HEK293T (cell line): ENCODE measurements around the gene RAB3A.

ENCODE experiments used
- CTCF ChIA-PET: fragments of 350-600 bp; formaldehyde crosslinking; extraction: SDS; loops from one replicate; lab custom pipeline; 2021; ENCODE audit warnings: antibody characterized with exemption, inconsistent platforms; lab: Yijun Ruan, JAX
- POLR2A ChIA-PET: fragments of 350-600 bp; formaldehyde crosslinking; extraction: SDS; loops from one replicate; lab custom pipeline; 2020; ENCODE audit warnings: antibody characterized with exemption, inconsistent platforms; lab: Yijun Ruan, JAX
- DNase-seq: peaks from one replicate; pipeline ENCODE4 v3.0.0; 2012; ENCODE audit warnings: mixed read lengths; ENCODE audit errors: extremely low spot score
- ARNT ChIP-seq: fragments of 450-650 bp; IDR thresholded peaks from 2 replicates; pipeline ENCODE4 v1.6.1; 2017; ENCODE audit warnings: mild to moderate bottlenecking
- BHLHE40 ChIP-seq: fragments of 450-650 bp; IDR thresholded peaks from 2 replicates; pipeline ENCODE4 v1.6.1; 2016; ENCODE audit warnings: mild to moderate bottlenecking, moderate library complexity, borderline replicate concordance
- CTBP1 ChIP-seq: fragments of 450-650 bp; IDR thresholded peaks from 2 replicates; pipeline ENCODE4 v1.6.1; 2016; ENCODE audit warnings: borderline replicate concordance
- ELF4 ChIP-seq: fragments of 450-650 bp; IDR thresholded peaks from 2 replicates; pipeline ENCODE4 v1.6.1; 2017; ENCODE audit warnings: antibody characterized with exemption
- FOXA1 ChIP-seq: fragments of 450-650 bp; IDR thresholded peaks from 2 replicates; pipeline ENCODE4 v1.6.1; 2016; ENCODE audit warnings: mild to moderate bottlenecking
- FOXK2 ChIP-seq: fragments of 450-650 bp; IDR thresholded peaks from 2 replicates; pipeline ENCODE4 v1.6.1; 2016; ENCODE audit warnings: mild to moderate bottlenecking
- FOXM1 ChIP-seq: fragments of 450-650 bp; IDR thresholded peaks from 2 replicates; pipeline ENCODE4 v1.6.1; 2017; ENCODE audit warnings: mild to moderate bottlenecking, borderline replicate concordance
- HDGF ChIP-seq: fragments of 450-650 bp; IDR thresholded peaks from 2 replicates; pipeline ENCODE4 v1.6.1; 2017; ENCODE audit warnings: antibody characterized with exemption, borderline replicate concordance
- L3MBTL2 ChIP-seq: fragments of 450-650 bp; conservative IDR thresholded peaks from 2 replicates; pipeline ENCODE4 v1.6.1; 2016; ENCODE audit warnings: mild to moderate bottlenecking
- LEF1 ChIP-seq: fragments of 450-650 bp; IDR thresholded peaks from 2 replicates; pipeline ENCODE4 v1.6.1; 2017; ENCODE audit warnings: mild to moderate bottlenecking, borderline replicate concordance
- NFRKB ChIP-seq: fragments of 450-650 bp; IDR thresholded peaks from 2 replicates; pipeline ENCODE4 v1.6.1; 2016; ENCODE audit warnings: mild to moderate bottlenecking, moderate library complexity
- PKNOX1 ChIP-seq: fragments of 450-650 bp; IDR thresholded peaks from 2 replicates; pipeline ENCODE4 v1.6.1; 2016
- SP1 ChIP-seq: fragments of 450-650 bp; IDR thresholded peaks from 2 replicates; pipeline ENCODE4 v1.6.1; 2017
- SUZ12 ChIP-seq: fragments of 450-650 bp; IDR thresholded peaks from 2 replicates; pipeline ENCODE4 v1.6.1; 2016; ENCODE audit warnings: mild to moderate bottlenecking
- TARDBP ChIP-seq: fragments of 450-650 bp; IDR thresholded peaks from 2 replicates; pipeline ENCODE4 v1.6.1; 2016
- ZNF384 ChIP-seq: fragments of 450-650 bp; IDR thresholded peaks from 2 replicates; pipeline ENCODE4 v1.6.1; 2016

RAB3A gene

DNA sequence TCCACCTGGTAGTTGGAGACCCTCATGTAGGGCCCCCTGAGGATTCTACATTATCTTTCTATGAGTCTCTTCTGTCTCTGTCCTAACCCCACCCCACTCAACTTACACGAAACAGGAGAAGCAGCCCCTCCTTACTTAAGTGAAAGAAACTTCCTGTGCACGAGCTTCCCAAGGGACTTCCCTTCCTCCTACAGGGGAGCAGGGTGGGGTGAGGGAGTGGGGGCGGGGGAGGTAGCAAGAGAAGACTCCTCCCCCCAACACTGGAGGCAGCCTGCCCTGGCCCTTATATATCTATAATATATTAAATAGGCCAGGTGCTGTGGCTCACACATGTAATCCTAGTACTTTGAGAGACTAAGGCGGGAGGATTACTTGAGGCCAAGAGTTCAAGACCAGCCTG is 27.9 kb upstream of the RAB3A start:
- ChIA-PET POLR2A (no interaction called here), CTCF (interaction anchor here (0.7 kb wide), 1 partner anchor 12 kb away, joined by 3 read pairs; no protein-coding TSS in a partner anchor)
- DNase-seq: no peak

GRCh38 chr19:18230941-18231734 is 27.3 kb upstream of the RAB3A start:
- no peak for TF ChIP-seq HDGF
- TF ChIP-seq CTBP1: no peak
- no peak for TF ChIP-seq TARDBP
- TF ChIP-seq SUZ12: no peak
- TF ChIP-seq NFRKB: no peak
- TF ChIP-seq FOXK2: no peak
- no peak for TF ChIP-seq LEF1
- no peak for TF ChIP-seq SP1
- no peak for TF ChIP-seq FOXA1
- no peak for TF ChIP-seq ARNT
- no peak for TF ChIP-seq FOXM1
- TF ChIP-seq PKNOX1: no peak
- TF ChIP-seq ZNF384: no peak
- TF ChIP-seq BHLHE40: no peak
- no peak for TF ChIP-seq ELF4
- no peak for TF ChIP-seq L3MBTL2
- ChIA-PET POLR2A (interaction anchor here (1.3 kb wide), 1 partner anchor 51 kb away, joined by 4 read pairs; no protein-coding TSS in a partner anchor), CTCF (no interaction called here)
- no peak for DNase-seq

More for the DNA sequence above, 27.9 kb upstream of the RAB3A start:
- no peak for TF ChIP-seq CTBP1
- no peak for TF ChIP-seq SP1
- TF ChIP-seq TARDBP: no peak

DNA sequence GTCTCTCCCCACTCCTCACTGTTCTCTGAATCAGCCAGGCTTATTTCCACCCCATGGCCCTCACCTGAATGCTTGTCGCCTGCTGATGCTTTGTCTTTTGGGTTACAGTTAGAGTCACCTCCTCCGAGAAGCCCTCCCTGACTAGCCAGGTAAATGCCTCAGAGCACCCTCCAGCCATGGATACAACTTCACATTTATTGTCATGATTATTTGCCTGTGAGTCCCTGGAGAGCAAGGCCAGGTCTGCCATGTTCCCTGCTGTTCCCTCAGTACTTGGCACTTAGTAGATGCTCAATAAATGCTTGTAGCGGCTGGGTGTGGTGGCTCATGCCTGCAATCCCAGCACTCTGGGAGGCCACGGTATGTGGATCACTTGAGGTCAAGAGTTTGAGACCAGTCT is 26.1 kb upstream of the RAB3A start:
- TF ChIP-seq TARDBP (no peak), BHLHE40 (no peak), L3MBTL2 (no peak), PKNOX1 (no peak), HDGF (no peak), ELF4 (no peak), FOXA1 (no peak), FOXK2 (no peak), LEF1 (no peak), CTBP1 (no peak), ZNF384 (no peak), FOXM1 (no peak), ARNT (no peak), SP1 (no peak), NFRKB (no peak), SUZ12 (no peak)
- ChIA-PET CTCF (no interaction called here), POLR2A (interaction anchor here (1.3 kb wide), 1 partner anchor 52 kb away, joined by 4 read pairs; no protein-coding TSS in a partner anchor)

DNA sequence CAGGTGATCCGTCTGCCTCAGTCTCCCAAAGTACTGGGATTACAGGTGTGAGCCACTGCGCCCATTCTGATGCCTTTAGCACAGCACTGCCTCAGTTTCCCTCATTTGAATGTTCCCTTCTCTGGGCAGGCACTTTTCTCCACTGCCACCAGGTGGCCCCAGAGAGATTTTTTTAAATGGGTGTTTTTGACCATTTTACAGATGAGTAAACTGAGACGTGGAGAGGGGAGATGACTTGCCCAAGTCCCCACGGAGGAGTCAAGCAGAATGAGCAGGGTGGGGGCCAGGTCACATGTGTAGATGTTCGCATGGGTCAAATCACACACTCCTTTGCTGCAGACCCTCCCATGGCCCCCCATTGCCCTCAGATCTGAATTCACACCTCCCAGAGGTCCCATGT is 25.6 kb upstream of the RAB3A start:
- TF ChIP-seq FOXA1 (no peak), PKNOX1 (no peak), CTBP1 (no peak), ELF4 (no peak), SP1 (no peak), SUZ12 (no peak), ARNT (no peak), NFRKB (no peak), HDGF (no peak), L3MBTL2 (no peak), BHLHE40 (no peak), FOXM1 (no peak), ZNF384 (no peak), TARDBP (no peak), LEF1 (no peak), FOXK2 (no peak)
- ChIA-PET POLR2A (no interaction called here), CTCF (no interaction called here)
- no peak for DNase-seq

More for the DNA sequence above, 26.1 kb upstream of the RAB3A start:
- DNase-seq: no peak

- POLR2A ChIA-PET: no interaction called here
- no peak for DNase-seq
- TF ChIP-seq FOXM1 (no peak), ELF4 (no peak), SUZ12 (no peak), NFRKB (no peak), PKNOX1 (no peak), CTBP1 (no peak), BHLHE40 (no peak)
- CTCF ChIA-PET: no interaction called here
Measured at GRCh38 chr19:18227781-18228271, 24.0 kb upstream of the RAB3A start.
